ENCODE results near the gene CHRNG.

The CHRNG gene

GRCh38 chr2:232516551-232516950 lies 22.9 kb upstream of the CHRNG start:
- TF ChIP-seq EZH2phosphoT487 (IDR thresholded peaks at IDR 0.05; ENCODE audit: borderline replicate concordance, low read length) (no peak), CTCF (IDR thresholded peaks at IDR 0.05; ENCODE audit: low read depth, low read length, poor library complexity, severe bottlenecking) (no peak)
- H3K9me3 ChIP-seq (ENCODE audit: control insufficient read depth, insufficient read depth, low read length) = no peaks in the 10 kb centered on the region

GRCh38 chr2:232518844-232519243 lies 20.6 kb upstream of the CHRNG start:
- H3K4me2 ChIP-seq (ENCODE audit: low read length) = no peak overlapping the region
- H3K79me2 ChIP-seq (ENCODE audit: control insufficient read depth, low read length) = no peaks in the 10 kb centered on the region
- peaks cover 15% of the 10 kb centered on the region for H3K27me3 ChIP-seq (ENCODE audit: control insufficient read depth, low read length)
- H3K27ac ChIP-seq (ENCODE audit: low read depth, low read length) = no peak overlapping the region
- H3F3A ChIP-seq (ENCODE audit: control insufficient read depth, insufficient read depth) = no peaks in the 10 kb centered on the region
- H3K4me3 ChIP-seq (ENCODE audit: low read length) = no peak overlapping the region
- no peaks in the 10 kb centered on the region for H3K9me3 ChIP-seq (ENCODE audit: control insufficient read depth, insufficient read depth, low read length)
- peaks cover 25% of the 10 kb centered on the region for H3K4me1 ChIP-seq (ENCODE audit: control insufficient read depth, low read length)
- no peaks in the 10 kb centered on the region for H4K20me1 ChIP-seq (ENCODE audit: control insufficient read depth, insufficient read depth, low read depth, low read length)
- TF ChIP-seq CTCF (IDR thresholded peaks at IDR 0.05; ENCODE audit: low read depth, low read length, poor library complexity, severe bottlenecking) = no peak
- TF ChIP-seq EZH2phosphoT487 (IDR thresholded peaks at IDR 0.05; ENCODE audit: borderline replicate concordance, low read length) = no peak
- no peaks in the 10 kb centered on the region for H3K36me3 ChIP-seq (ENCODE audit: control insufficient read depth, low read length)
- no peaks in the 10 kb centered on the region for H3K9me2 ChIP-seq (replicated peaks; ENCODE audit: control insufficient read depth, low read length)

More at GRCh38 chr2:232516551-232516950, 22.9 kb upstream of the CHRNG start:
- Histone ChIP-seq H3K27ac (ENCODE audit: low read depth, low read length) (no peak overlapping the region), H4K20me1 (ENCODE audit: control insufficient read depth, insufficient read depth, low read depth, low read length) (no peaks in the 10 kb centered on the region), H3K36me3 (ENCODE audit: control insufficient read depth, low read length) (no peaks in the 10 kb centered on the region), H3K9me2 (replicated peaks; ENCODE audit: control insufficient read depth, low read length) (no peaks in the 10 kb centered on the region), H3K27me3 (ENCODE audit: control insufficient read depth, low read length) (no peaks in the 10 kb centered on the region), H3K4me3 (ENCODE audit: low read length) (no peak overlapping the region), H3K79me2 (ENCODE audit: control insufficient read depth, low read length) (no peaks in the 10 kb centered on the region), H3K4me1 (ENCODE audit: control insufficient read depth, low read length) (peaks cover 11% of the 10 kb centered on the region; the same call in 1 of the 2 replicates), H3F3A (ENCODE audit: control insufficient read depth, insufficient read depth) (no peaks in the 10 kb centered on the region), H3K4me2 (ENCODE audit: low read length) (no peak overlapping the region)

- peaks cover 24% of the 10 kb centered on the region for H3K27me3 ChIP-seq (ENCODE audit: control insufficient read depth, low read length)
Observed at GRCh38 chr2:232519581-232520438, 19.7 kb upstream of the CHRNG start, which contains the start of gene PRSS56. PRSS56 (plus strand) TSS chr2:232520388; CDS start chr2:232520599, 211 bp downstream.

More at GRCh38 chr2:232519581-232520438, 19.7 kb upstream of the CHRNG start, which contains the start of gene PRSS56:
- Histone ChIP-seq H3K4me1 (ENCODE audit: control insufficient read depth, low read length) (peaks cover 33% of the 10 kb centered on the region), H3K36me3 (ENCODE audit: control insufficient read depth, low read length) (no peaks in the 10 kb centered on the region), H3F3A (ENCODE audit: control insufficient read depth, insufficient read depth) (no peaks in the 10 kb centered on the region), H3K79me2 (ENCODE audit: control insufficient read depth, low read length) (no peaks in the 10 kb centered on the region), H3K9me3 (ENCODE audit: control insufficient read depth, insufficient read depth, low read length) (no peaks in the 10 kb centered on the region), H3K4me2 (ENCODE audit: low read length) (no peak within 1 kb of the TSS), H3K27ac (ENCODE audit: low read depth, low read length) (no peak within 1 kb of the TSS), H3K9me2 (replicated peaks; ENCODE audit: control insufficient read depth, low read length) (no peaks in the 10 kb centered on the region), H4K20me1 (ENCODE audit: control insufficient read depth, insufficient read depth, low read depth, low read length) (no peaks in the 10 kb centered on the region), H3K4me3 (ENCODE audit: low read length) (no peak within 1 kb of the TSS)
- no peak for TF ChIP-seq CTCF (IDR thresholded peaks at IDR 0.05; ENCODE audit: low read depth, low read length, poor library complexity, severe bottlenecking)
- no peak for TF ChIP-seq EZH2phosphoT487 (IDR thresholded peaks at IDR 0.05; ENCODE audit: borderline replicate concordance, low read length)
